ENCODE measurements around the gene SLC16A4. TPM values are rescaled to one million over a fixed set of nuclear protein-coding genes. Genes with fewer than 3 reads are reported as not detected.

The SLC16A4 gene
- total RNA-seq, 2 experiments from 2014 or later = 0.27 TPM; not detected in 1

DNA sequence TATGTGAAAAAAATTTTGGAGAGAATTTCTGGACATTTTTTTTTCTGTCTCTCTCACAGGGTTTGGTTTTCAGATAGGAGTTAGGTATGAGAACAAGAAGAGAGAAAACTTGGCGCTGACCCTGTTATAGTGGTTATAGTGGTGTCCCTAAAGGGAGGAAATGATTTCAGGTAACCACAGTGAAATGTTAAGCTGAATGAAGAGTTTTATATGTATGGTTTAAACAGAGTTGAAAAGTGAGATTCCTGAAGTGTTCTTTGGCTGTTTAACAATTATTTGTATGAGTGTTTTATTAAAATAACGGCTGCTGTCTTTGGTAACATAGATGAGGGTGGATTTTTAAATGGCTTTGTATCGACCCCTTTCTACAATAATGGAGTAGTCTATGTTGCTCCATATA is 45.3 kb downstream of the SLC16A4 start:
- Mint-ChIP-seq H3K27ac (no peak overlapping the region), H3K9me3 (no peaks in the 10 kb centered on the region), H3K36me3 (ENCODE audit: low read depth) (peaks cover 82% of the 10 kb centered on the region), H3K4me3 (peak overlapping the region; percentile 20), H3K4me1 (peaks cover 93% of the 10 kb centered on the region), H3K27me3 (no peaks in the 10 kb centered on the region)
- CTCF ChIA-PET = no interaction called here
- POLR2A ChIA-PET = interaction anchor here (0.7 kb wide), 2 partner anchors 11 to 38 kb away, joined by 4 to 7 read pairs; no protein-coding TSS in a partner anchor
- no peak for DNase-seq

GRCh38 chr1:110344152-110344551 is 46.7 kb downstream of the SLC16A4 start:
- POLR2A ChIA-PET = interaction anchor here (0.6 kb wide), 1 partner anchor 29 kb away, joined by 3 read pairs; no protein-coding TSS in a partner anchor
- CTCF ChIA-PET = no interaction called here
- H3K4me3 Mint-ChIP-seq = no peak overlapping the region

DNA sequence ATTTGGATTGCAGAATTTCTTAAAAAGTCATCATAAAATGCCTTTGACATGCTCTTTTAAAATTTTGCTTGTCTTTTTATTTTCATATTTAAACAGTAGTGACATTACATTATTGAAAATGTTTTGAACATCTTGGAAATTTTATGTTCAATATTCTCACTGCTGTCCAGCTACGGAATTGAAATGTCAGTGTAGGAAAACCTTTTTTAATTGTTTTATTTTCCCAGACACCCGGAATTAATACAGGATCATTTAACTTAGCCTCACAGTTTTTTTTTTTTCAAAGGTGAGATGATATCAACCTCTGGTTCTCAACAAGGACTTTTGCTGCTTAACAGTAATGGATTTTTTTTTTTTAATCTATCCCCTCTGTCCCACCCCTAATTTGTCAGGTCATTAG is 47.6 kb downstream of the SLC16A4 start:
- no peak for DNase-seq
- H3K27ac Mint-ChIP-seq = no peak overlapping the region
- no peaks in the 10 kb centered on the region for H3K27me3 Mint-ChIP-seq
- H3K4me1 Mint-ChIP-seq = peaks cover 78% of the 10 kb centered on the region
- peaks cover 77% of the 10 kb centered on the region for H3K36me3 Mint-ChIP-seq (ENCODE audit: low read depth)
- H3K9me3 Mint-ChIP-seq = no peaks in the 10 kb centered on the region
- H3K4me3 Mint-ChIP-seq = no peak overlapping the region
- CTCF ChIA-PET = no interaction called here
- POLR2A ChIA-PET = no interaction called here

More at GRCh38 chr1:110344152-110344551, 46.7 kb downstream of the SLC16A4 start:
- DNase-seq = no peak
- Mint-ChIP-seq H3K9me3 (no peaks in the 10 kb centered on the region), H3K4me1 (peaks cover 87% of the 10 kb centered on the region), H3K27me3 (no peaks in the 10 kb centered on the region), H3K36me3 (ENCODE audit: low read depth) (peaks cover 84% of the 10 kb centered on the region), H3K27ac (peak overlapping the region; percentile 50)

GRCh38 chr1:110341872-110342331 is 48.9 kb downstream of the SLC16A4 start:
- Mint-ChIP-seq H3K27ac (peak overlapping the region; percentile 51), H3K4me1 (peaks cover 72% of the 10 kb centered on the region), H3K36me3 (ENCODE audit: low read depth) (peaks cover 65% of the 10 kb centered on the region), H3K4me3 (no peak overlapping the region), H3K9me3 (no peaks in the 10 kb centered on the region), H3K27me3 (no peaks in the 10 kb centered on the region)
- ChIA-PET CTCF (interaction anchor here (0.8 to 4.3 kb wide), 3 partner anchors 17 to 139 kb away, joined by 4 to 43 read pairs (median 5); partner anchors contain the start of gene KCNC4), POLR2A (no interaction called here)
- no peak for DNase-seq

DNA sequence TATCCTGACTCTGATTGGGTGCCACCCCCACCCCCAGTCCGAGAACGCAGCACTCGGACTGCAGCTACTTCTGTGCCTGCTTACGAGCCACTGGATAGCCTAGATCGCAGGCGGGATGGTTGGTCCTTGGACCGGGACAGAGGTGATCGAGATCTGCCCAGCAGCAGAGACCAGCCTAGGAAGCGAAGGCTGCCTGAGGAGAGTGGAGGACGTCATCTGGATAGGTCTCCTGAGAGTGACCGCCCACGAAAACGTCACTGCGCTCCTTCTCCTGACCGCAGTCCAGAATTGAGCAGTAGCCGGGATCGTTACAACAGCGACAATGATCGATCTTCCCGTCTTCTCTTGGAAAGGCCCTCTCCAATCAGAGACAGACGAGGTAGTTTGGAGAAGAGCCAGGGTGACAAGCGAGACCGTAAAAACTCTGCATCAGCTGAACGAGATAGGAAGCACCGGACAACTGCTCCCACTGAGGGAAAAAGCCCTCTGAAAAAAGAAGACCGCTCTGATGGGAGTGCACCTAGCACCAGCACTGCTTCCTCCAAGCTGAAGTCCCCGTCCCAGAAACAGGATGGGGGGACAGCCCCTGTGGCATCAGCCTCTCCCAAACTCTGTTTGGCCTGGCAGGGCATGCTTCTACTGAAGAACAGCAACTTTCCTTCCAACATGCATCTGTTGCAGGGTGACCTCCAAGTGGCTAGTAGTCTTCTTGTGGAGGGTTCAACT is 49.5 kb downstream of the SLC16A4 start:
- Mint-ChIP-seq H3K4me3 (no peak overlapping the region), H3K9me3 (no peaks in the 10 kb centered on the region), H3K36me3 (ENCODE audit: low read depth) (peaks cover 59% of the 10 kb centered on the region), H3K27me3 (no peaks in the 10 kb centered on the region), H3K4me1 (peaks cover 72% of the 10 kb centered on the region), H3K27ac (peak overlapping the region; percentile 63)
- DNase-seq = no peak
- ChIA-PET CTCF (interaction anchor here (0.8 to 4.3 kb wide), 4 partner anchors 17 to 138 kb away, joined by 4 to 43 read pairs (median 5); partner anchors contain the start of gene KCNC4), POLR2A (no interaction called here)

DNA sequence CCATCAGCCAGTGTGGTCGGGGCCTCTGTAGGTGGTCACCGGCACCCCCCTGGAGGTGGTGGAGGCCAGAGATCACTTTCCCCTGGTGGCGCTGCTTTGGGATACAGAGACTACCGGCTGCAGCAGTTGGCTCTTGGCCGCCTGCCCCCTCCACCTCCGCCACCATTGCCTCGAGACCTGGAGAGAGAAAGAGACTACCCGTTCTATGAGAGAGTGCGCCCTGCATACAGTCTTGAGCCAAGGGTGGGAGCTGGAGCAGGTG is 50.7 kb downstream of the SLC16A4 start:
- no peaks in the 10 kb centered on the region for H3K27me3 Mint-ChIP-seq
- H3K36me3 Mint-ChIP-seq (ENCODE audit: low read depth) = peaks cover 52% of the 10 kb centered on the region
- ChIA-PET CTCF (interaction anchor here (0.7 to 4.3 kb wide), 9 partner anchors 9 to 137 kb away, joined by 3 to 43 read pairs (median 9); partner anchors contain the start of gene KCNC4), POLR2A (interaction anchor here (0.6 kb wide), 1 partner anchor 620 kb away, joined by 3 read pairs; no protein-coding TSS in a partner anchor)
- H3K4me3 Mint-ChIP-seq = no peak overlapping the region
- peaks cover 68% of the 10 kb centered on the region for H3K4me1 Mint-ChIP-seq
- no peak overlapping the region for H3K27ac Mint-ChIP-seq
- no peaks in the 10 kb centered on the region for H3K9me3 Mint-ChIP-seq
- no peak for DNase-seq

DNA sequence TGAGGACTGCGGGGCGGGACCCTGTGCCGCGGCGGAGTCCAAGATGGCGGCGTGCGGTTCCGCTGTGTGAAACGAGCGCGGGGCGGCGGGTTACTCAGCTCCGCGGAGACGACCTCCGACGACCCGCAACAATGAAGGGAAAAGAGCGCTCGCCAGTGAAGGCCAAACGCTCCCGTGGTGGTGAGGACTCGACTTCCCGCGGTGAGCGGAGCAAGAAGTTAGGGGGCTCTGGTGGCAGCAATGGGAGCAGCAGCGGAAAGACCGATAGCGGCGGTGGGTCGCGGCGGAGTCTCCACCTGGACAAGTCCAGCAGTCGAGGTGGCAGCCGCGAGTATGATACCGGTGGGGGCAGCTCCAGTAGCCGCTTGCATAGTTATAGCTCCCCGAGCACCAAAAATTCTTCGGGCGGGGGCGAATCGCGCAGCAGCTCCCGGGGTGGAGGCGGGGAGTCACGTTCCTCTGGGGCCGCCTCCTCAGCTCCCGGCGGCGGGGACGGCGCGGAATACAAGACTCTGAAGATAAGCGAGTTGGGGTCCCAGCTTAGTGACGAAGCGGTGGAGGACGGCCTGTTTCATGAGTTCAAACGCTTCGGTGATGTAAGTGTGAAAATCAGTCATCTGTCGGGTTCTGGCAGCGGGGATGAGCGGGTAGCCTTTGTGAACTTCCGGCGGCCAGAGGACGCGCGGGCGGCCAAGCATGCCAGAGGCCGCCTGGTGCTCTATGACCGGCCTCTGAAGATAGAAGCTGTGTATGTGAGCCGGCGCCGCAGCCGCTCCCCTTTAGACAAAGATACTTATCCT is 51.2 kb downstream of the SLC16A4 start:
- Mint-ChIP-seq H3K36me3 (ENCODE audit: low read depth) (peaks cover 49% of the 10 kb centered on the region), H3K27me3 (no peaks in the 10 kb centered on the region), H3K9me3 (no peaks in the 10 kb centered on the region), H3K4me1 (peaks cover 65% of the 10 kb centered on the region), H3K4me3 (no peak overlapping the region), H3K27ac (no peak overlapping the region)
- ChIA-PET POLR2A (interaction anchor here (0.6 kb wide), 1 partner anchor 621 kb away, joined by 3 read pairs; no protein-coding TSS in a partner anchor), CTCF (interaction anchor here (0.6 to 4.3 kb wide), 21 partner anchors 10 to 251 kb away, joined by 3 to 43 read pairs (median 6); partner anchors contain the start of gene KCNC4)
- DNase-seq = peak; percentile 60

DNA sequence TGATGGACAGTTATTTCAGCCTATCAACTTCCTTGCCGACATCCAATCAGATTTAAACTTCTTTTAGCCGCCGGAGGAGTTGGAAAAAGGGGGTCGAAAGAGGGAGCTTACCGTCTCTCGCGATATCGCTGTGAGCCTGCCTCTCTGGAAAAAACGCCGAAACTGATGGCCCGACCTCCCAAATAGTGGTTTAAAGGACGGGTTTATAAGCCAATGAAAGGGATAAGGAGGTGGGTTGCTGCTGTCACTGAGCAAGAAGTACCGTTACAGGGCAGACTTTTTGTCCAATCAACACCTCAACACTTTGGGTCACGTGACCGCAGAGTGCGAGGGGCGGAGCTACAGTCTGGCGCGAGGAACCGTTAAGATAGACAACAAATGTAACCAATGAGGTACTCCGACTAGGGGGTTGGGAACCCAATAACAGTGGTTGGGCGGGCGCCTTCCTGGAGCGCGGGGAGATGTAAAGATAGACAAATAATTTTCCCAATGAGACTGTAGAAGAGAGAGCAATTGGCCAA is 51.9 kb downstream of the SLC16A4 start, which contains the start of gene RBM15:
RBM15 (plus strand) TSS at position 492 of the 521 bp plus-strand sequence; CDS start at position 521, 29 bp downstream.
- Mint-ChIP-seq H3K27me3 (no peaks in the 10 kb centered on the region), H3K4me3 (no peak within 1 kb of the TSS), H3K9me3 (no peaks in the 10 kb centered on the region), H3K36me3 (ENCODE audit: low read depth) (peaks cover 45% of the 10 kb centered on the region), H3K4me1 (peaks cover 59% of the 10 kb centered on the region), H3K27ac (no peak within 1 kb of the TSS)
- ChIA-PET POLR2A (interaction anchor here (0.5 to 0.6 kb wide), 2 partner anchors 7 to 251 kb away, joined by 3 read pairs; no protein-coding TSS in a partner anchor), CTCF (interaction anchor here (0.6 to 4.3 kb wide), 27 partner anchors 9 to 296 kb away, joined by 3 to 43 read pairs (median 6); partner anchors contain the start of gene KCNC4)
- DNase-seq = peak; percentile 99

- Mint-ChIP-seq H3K4me1 (peaks cover 53% of the 10 kb centered on the region), H3K36me3 (ENCODE audit: low read depth) (peaks cover 39% of the 10 kb centered on the region), H3K9me3 (no peaks in the 10 kb centered on the region), H3K27me3 (no peaks in the 10 kb centered on the region), H3K4me3 (no peak overlapping the region), H3K27ac (no peak overlapping the region)
- ChIA-PET POLR2A (interaction anchor here (0.5 to 0.7 kb wide), 3 partner anchors 8 to 1111 kb away, joined by 3 read pairs; partner anchors contain the start of gene WDR77), CTCF (interaction anchor here (0.5 to 4.3 kb wide), 30 partner anchors 8 to 323 kb away, joined by 3 to 43 read pairs (median 6); partner anchors contain the start of gene KCNC4)
- DNase-seq = peak; percentile 98
These were observed 52.4 kb downstream of the SLC16A4 start for GRCh38 chr1:110338309-110338885.

DNA sequence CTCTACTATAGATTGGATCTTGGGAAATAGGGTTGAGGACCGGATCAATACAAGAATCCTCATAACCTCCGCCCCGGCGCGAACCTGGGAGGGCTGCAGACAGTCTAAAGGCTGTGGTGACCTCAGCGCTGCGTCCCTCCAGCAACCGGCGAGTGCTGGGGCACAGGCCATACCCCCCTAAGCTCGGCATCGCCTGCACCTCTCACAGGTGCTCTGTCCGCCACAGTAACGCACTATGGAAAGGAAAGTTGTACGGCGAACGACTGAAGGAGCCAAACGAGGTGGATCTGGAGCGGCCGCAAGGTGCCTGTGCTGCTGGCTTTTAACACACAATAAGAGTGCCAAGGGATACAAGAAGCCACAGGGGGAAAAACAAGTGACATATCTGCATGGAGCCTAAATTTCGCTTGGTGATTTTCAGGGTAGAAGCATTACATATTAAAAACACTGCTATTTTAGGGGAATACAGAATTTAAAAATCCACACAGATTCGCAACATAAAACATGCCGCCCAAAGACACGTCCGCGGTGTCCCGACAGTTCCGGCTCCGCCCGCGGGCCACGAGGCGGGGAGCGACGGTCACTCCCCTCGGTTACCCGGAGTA is 53.0 kb downstream of the SLC16A4 start:
- peaks cover 47% of the 10 kb centered on the region for H3K4me1 Mint-ChIP-seq
- no peak overlapping the region for H3K27ac Mint-ChIP-seq

GRCh38 chr1:110336300-110337039 is 54.4 kb downstream of the SLC16A4 start:
- Mint-ChIP-seq H3K4me3 (peak overlapping the region; percentile 70), H3K36me3 (ENCODE audit: low read depth) (peaks cover 20% of the 10 kb centered on the region), H3K27ac (peak overlapping the region; percentile 87), H3K9me3 (no peaks in the 10 kb centered on the region), H3K4me1 (peaks cover 34% of the 10 kb centered on the region), H3K27me3 (no peaks in the 10 kb centered on the region)
- DNase-seq = no peak
- POLR2A ChIA-PET = no interaction called here
- CTCF ChIA-PET = interaction anchor here (0.7 to 3.5 kb wide), 8 partner anchors 10 to 134 kb away, joined by 3 to 19 read pairs (median 8); no protein-coding TSS in a partner anchor

More for the DNA sequence above, 53.0 kb downstream of the SLC16A4 start:
- Mint-ChIP-seq H3K27me3 (no peaks in the 10 kb centered on the region), H3K36me3 (ENCODE audit: low read depth) (peaks cover 33% of the 10 kb centered on the region), H3K9me3 (no peaks in the 10 kb centered on the region), H3K4me3 (no peak overlapping the region)
- DNase-seq = peak; percentile 44
- CTCF ChIA-PET = interaction anchor here (0.5 to 4.3 kb wide), 22 partner anchors 8 to 324 kb away, joined by 3 to 43 read pairs (median 6); partner anchors contain the start of gene KCNC4
- POLR2A ChIA-PET = interaction anchor here (0.7 kb wide), 2 partner anchors 128 to 1111 kb away, joined by 3 read pairs; partner anchors contain the start of genes KCNC4 and WDR77

Measured in activated CD4-positive, alpha-beta T cell treated with anti-CD3 and anti-CD28 coated beads, Interleukin-2, amount 10 ng/mL, durations not matched to agents 7 days and 5 days (primary cell).